ENCODE data around the gene PPP2R2D.

PPP2R2D gene

DNA sequence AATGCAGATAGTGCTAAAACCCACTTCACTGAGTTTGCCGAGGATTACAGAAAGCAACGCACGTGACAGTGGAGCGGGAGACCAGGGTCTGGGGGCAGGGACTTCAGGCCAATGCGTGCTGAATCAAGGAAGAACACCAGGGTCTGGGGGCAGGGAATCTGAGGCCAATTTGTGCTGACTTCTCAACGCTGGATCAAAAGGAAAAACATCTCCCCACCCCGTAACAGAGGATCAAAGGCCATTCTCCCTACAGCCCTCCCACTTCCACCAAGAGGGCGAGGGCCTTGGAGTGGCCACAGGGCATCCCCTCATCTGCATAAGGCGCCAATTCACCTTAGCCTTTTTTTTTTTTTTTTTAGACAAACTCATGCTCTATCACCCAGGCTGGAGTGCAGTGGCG, 103.2 kb downstream of the PPP2R2D start:
- no peak overlapping the region for H3K27ac ChIP-seq
- no peak overlapping the region for H3K4me3 ChIP-seq

DNA sequence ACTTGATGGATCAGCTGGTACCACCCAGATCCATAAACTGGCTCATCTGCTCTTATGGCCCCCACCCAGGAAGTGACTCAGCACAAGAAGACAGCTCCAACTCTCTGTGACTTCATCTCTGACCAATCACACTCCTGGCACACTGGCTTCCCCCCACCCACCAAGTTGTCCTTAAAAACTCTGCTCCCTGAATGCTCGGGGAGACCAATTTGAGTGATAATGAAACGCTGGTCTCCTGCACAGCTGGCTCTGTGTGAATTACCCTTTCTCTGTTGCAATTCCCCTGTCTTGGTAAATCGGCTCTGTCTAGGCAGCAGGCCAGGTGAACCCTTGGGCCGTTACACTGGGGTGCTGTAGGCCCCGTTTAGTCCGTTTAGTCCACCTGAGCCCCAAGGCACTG, 104.3 kb downstream of the PPP2R2D start:
- no peak overlapping the region for H3K27ac ChIP-seq
- no peak overlapping the region for H3K4me3 ChIP-seq

DNA sequence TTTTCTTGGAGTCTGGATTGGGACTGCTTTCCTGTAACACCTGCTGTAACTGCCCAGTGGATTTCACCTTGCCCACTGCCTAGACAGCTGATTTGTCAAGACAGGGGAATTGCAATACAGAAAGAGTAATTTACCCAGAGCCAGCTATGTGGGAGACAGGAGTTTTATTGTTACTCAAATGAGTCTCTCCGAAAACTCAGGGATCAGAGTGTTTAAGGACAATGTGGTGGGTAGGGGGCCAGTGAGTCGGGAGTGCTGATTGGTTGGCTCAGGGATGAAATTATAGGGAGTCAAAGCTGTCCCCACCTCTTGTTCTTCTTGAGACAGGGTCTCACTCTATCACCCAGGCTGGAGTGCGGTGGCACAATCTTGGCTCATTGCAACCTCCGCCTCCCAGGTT, 106.2 kb downstream of the PPP2R2D start:
- H3K27ac ChIP-seq: no peak overlapping the region
- no peak overlapping the region for H3K4me3 ChIP-seq

DNA sequence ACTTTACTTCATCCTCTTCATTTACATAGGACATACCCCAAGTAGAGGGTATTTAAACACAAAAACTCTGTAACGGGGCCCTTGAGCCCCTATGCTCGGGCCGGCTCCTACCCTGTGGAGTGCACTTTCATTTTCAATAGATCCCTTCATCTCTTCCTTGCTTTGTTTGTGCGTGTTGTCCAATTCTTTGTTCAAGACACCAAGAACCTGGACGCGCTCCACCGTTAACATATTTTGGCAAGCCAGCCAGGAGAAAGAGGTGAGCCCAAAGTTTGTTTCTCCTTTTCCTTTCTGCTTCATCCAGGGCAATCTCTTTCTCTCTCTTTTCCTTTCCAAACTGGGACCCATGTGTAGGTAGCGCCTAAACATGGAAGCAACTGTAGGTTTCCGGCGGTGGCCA, 106.9 kb downstream of the PPP2R2D start:
- no peak overlapping the region for H3K27ac ChIP-seq
- H3K4me3 ChIP-seq: no peak overlapping the region

Data from skin epidermis (tissue), 12 donors.